Central memory CD8-positive, alpha-beta T cell (primary cell): ENCODE data around the gene DLGAP1.
"Not testable (repeated sequence)": the region's sequence is repeated elsewhere in the genome, so short reads cannot be mapped to it uniquely, and the experiment has no call there.

Experiments used
- ATAC-seq: fragments of 150-1000 bp; cut with Tn5 transposase; replicated peaks from 2 replicates; pipeline ENCODE4 v1.10.0; 2022; ENCODE audit warnings: mild to moderate bottlenecking, moderate FRiP score, moderate number of reproducible peaks; ENCODE audit not compliant: poor library complexity, severe bottlenecking; ENCODE audit errors: extremely low read depth
- DNase-seq, 2 donors: peaks; one replicate each; pipeline ENCODE4 v3.0.0; 2021; ENCODE audit warnings: low spot score in 2 of 2
- H3K27ac Mint-ChIP-seq: one replicate; pipeline ENCODE4 v1.8.0; 2022; ENCODE audit warnings: low read depth, mild to moderate bottlenecking, moderate library complexity, mixed read lengths
- H3K27me3 Mint-ChIP-seq: one replicate; pipeline ENCODE4 v1.8.0; 2022; ENCODE audit warnings: mixed read lengths
- H3K36me3 Mint-ChIP-seq: one replicate; pipeline ENCODE4 v1.8.0; 2022; ENCODE audit warnings: mild to moderate bottlenecking, moderate library complexity, mixed read lengths; ENCODE audit not compliant: insufficient read depth
- H3K4me1 Mint-ChIP-seq: one replicate; pipeline ENCODE4 v1.8.0; 2022; ENCODE audit warnings: mixed read lengths
- H3K4me3 Mint-ChIP-seq: one replicate; pipeline ENCODE4 v1.8.0; 2022; ENCODE audit warnings: mild to moderate bottlenecking, moderate library complexity, mixed read lengths
- H3K9me3 Mint-ChIP-seq: one replicate; pipeline ENCODE4 v1.8.0; 2022; ENCODE audit warnings: mixed read lengths

DLGAP1 gene

DNA sequence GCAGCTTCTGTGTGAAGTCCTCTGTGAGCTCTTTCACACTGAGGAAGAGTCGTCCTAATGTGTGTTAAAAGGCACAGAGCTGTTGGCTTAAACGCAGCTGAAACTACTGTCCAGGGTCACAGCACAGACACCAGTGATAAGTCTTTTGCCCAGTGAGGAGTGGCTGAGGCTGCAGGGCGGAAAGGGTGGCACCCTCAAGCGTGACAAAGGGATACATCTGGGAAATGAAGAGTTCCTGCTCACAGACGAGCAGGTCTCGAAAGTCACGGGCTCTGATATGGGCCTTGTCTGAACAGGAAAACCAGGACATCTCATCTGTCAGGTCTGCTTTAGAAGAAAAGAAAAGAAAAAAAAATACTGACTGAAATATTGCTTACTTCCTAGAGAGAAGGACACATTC, 968.6 kb downstream of the DLGAP1 start:
- Mint-ChIP-seq H3K9me3 (no peaks in the 10 kb centered on the region), H3K27ac (no peak overlapping the region), H3K36me3 (no peaks in the 10 kb centered on the region), H3K4me1 (no peaks in the 10 kb centered on the region), H3K27me3 (peaks cover 9% of the 10 kb centered on the region), H3K4me3 (no peak overlapping the region)
- DNase-seq (no peak), ATAC-seq (no peak)

DNA sequence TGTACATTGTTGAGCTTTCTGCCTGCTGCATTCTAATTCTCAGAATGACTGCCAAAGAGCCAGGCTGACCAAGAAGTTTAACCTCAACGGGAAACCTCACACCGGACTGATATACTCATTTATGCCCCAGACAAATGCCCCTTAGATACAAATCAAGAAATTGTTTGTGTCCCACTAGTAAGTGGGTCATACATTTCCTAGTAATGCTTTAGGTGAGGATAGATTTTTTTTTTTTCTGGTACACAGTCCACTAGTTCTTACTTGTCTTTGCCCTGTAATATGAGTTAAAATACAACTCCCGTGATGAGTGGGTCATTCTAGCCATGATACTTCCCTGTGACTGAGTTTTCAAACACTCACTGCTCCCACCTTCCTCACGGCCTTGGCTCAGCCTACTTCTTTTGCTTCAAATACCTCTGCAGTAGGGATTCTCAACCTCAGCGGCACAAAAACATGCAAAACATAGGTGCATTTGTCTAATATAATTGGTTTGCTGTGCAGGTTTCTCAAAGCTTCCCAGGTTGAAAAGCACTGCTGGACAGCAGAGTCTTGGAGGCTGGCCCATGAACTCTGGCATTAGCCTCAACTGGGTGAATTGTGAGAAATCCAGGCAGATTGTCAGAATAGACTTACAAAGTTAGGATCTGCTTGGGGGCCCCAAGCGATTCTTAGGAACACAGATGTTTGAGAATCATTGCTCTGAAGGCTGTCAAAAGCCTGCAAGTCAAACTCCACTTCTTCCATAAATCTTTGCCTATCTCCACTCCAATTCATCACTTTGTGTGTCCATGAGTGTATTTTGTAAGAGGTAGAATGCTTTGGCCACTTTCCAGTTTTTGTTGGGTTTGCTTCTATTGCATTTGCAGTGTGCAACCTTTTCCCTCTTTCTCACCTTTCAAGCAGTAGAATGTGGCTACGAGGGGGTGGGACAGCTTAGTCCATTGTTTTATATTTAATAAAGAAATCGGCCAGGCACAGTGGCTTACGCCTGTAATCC, 969.7 kb downstream of the DLGAP1 start:
- no peaks in the 10 kb centered on the region for H3K4me1 Mint-ChIP-seq
- no peaks in the 10 kb centered on the region for H3K9me3 Mint-ChIP-seq
- H3K4me3 Mint-ChIP-seq: no peak overlapping the region
- peaks cover 8% of the 10 kb centered on the region for H3K27me3 Mint-ChIP-seq
- no peaks in the 10 kb centered on the region for H3K36me3 Mint-ChIP-seq
- H3K27ac Mint-ChIP-seq: no peak overlapping the region
- ATAC-seq: no peak
- no peak for DNase-seq

DNA sequence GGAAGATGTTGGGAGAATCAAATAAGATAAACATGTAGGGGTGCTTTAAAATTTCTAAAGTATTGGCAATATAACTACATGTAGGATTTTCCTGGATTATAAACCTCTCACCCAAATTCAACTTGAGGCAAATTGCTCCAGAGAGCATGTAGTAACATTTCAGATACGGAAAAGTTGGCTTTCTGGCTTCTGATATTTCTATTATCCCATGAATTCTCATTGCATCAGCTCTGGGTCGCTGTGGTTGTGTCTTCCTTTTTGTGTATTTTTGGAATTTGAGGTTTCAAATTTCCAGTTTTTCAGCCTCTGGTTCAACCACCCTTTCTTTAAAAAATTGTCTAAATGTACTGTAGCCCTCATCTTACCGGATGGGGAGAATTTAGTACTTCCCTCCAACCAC, 972.8 kb downstream of the DLGAP1 start:
- Mint-ChIP-seq H3K4me1 (no peaks in the 10 kb centered on the region), H3K27me3 (no peaks in the 10 kb centered on the region), H3K27ac (no peak overlapping the region), H3K4me3 (no peak overlapping the region), H3K36me3 (no peaks in the 10 kb centered on the region), H3K9me3 (no peaks in the 10 kb centered on the region)
- no peak for ATAC-seq
- DNase-seq: no peak

DNA sequence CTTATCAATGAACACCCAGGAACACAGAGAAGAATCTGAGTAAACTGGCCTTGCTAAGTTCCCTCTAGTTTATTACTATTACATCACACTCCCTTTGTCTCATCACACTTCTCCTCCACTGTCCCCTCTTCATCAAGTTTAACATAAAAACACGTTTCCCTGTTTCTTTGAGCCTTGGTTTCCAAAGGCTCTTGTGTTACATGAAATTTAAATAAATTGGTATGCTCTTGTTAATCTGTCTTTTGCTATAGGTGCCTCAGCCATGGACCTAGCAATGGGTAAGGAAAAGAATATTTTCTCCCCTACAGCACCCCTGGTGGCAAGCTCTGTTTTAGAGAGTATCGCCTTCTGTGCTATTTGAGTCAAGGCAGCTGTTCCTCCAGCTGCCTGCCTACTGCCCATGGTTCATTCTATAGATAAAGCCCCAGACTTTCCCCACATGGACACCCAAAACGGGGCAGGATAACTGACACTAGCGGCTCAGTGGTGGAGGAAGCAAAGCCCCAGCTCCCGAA, 973.4 kb downstream of the DLGAP1 start:
- ATAC-seq (peak; percentile 58), DNase-seq (peak in 1 of 2 donors; percentile 20)
- Mint-ChIP-seq H3K9me3 (no peaks in the 10 kb centered on the region), H3K27me3 (no peaks in the 10 kb centered on the region), H3K4me3 (no peak overlapping the region), H3K4me1 (no peaks in the 10 kb centered on the region), H3K27ac (peak overlapping the region; percentile 20), H3K36me3 (peaks cover 1% of the 10 kb centered on the region)

DNA sequence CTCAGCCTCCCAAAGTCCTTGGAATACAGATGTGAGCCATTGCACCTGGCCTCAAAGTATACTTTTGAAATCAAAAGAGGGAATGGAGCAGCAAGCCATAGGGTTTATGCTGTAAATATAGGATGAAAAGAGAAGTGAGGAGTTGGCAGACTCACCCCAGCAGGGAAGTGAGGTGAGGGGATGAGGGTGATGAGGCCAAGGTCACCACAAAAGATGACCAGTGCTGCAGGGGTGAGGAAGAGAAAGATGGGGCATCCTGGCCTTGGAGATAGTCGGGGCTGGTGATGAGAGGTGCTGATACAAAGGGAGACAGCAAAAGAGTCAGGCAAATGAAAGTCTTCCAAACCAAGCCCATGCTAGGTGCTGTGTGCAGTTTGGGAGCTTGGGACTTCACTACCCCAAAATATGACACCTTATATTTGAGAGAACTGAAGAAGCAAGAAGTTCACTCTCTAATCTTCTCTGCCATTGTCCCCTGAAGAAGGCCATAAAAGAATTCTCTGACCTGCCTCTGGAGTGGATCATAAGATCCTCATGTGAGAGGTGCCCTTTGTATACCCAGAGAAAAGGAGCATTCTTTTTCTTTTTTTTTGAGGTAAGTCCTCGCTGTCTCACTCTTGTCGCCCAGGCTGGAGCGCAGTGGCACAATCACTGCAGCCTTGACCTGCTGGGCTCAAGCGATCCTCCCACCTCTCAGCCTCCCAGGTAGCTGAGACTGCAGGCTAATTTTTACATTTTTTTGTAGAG, 974.1 kb downstream of the DLGAP1 start:
- DNase-seq (no peak), ATAC-seq (no peak)
- Mint-ChIP-seq H3K4me3 (no peak overlapping the region), H3K27me3 (no peaks in the 10 kb centered on the region), H3K27ac (no peak overlapping the region), H3K9me3 (no peaks in the 10 kb centered on the region), H3K4me1 (no peaks in the 10 kb centered on the region), H3K36me3 (peaks cover 1% of the 10 kb centered on the region)

DNA sequence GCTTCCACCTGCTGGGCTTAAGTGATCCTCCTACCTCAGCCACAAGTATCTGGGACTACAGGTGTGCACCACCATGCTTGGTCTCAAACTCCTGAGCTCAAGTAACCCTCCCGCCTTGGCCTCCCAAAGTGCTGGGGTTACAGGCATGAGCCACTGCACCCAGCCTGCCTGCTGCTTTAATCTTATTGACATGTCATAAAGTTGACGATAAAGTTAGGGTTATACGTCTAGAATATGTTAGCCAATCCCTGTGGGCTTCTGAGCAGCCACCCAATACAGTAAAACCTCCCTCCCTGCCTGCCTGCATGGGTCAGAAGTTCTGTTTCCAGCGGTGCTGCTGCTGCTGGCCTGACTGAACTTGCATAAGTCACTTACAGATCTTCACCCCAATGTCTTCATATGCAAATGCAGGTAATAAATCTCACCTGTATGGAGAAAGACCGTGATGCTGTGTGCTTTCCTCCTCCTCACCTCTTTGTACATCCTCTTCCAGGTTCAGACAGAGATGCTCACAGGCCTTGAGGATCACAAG, 975.1 kb downstream of the DLGAP1 start:
- Mint-ChIP-seq H3K4me1 (no peaks in the 10 kb centered on the region), H3K4me3 (no peak overlapping the region), H3K36me3 (peaks cover 1% of the 10 kb centered on the region), H3K9me3 (no peaks in the 10 kb centered on the region), H3K27ac (no peak overlapping the region), H3K27me3 (no peaks in the 10 kb centered on the region)
- DNase-seq (no peak), ATAC-seq (no peak)

DNA sequence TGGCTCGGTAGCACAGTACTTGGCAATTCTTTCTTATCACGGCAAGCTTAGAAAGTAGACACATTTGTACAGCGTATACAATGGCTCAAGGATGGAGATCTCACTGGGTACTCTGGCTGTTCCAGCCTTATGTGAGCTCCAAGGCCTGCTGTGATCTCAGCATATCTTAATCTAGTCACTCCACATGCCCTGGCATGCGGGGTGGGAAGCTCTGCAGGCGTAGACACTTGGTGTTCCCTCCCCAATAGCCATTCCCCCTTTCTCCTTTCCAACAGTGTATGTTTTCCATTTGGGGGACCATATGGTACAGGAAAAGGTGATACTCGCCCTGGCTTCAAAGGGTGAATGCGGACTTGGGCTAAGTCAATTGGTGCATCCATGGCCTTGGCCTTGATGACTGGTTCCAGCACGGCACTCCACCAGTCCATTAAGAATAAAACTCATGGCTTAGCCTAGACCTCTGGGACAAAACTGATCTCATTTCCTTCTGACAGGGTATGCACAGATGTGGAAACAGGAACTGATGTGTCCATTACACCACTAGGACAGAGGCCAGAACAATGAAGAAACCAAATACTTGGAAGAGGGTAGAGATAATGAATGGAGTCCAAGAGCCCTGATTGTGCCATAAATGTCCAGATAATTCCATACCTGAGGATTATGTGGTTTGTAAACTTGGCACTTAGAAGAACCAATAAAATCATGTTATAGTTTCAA, 976.7 kb downstream of the DLGAP1 start:
- Mint-ChIP-seq H3K36me3 (peaks cover 1% of the 10 kb centered on the region), H3K9me3 (no peaks in the 10 kb centered on the region), H3K27ac (no peak overlapping the region), H3K4me1 (no peaks in the 10 kb centered on the region), H3K4me3 (no peak overlapping the region), H3K27me3 (no peaks in the 10 kb centered on the region)
- ATAC-seq (no peak), DNase-seq (no peak)

DNA sequence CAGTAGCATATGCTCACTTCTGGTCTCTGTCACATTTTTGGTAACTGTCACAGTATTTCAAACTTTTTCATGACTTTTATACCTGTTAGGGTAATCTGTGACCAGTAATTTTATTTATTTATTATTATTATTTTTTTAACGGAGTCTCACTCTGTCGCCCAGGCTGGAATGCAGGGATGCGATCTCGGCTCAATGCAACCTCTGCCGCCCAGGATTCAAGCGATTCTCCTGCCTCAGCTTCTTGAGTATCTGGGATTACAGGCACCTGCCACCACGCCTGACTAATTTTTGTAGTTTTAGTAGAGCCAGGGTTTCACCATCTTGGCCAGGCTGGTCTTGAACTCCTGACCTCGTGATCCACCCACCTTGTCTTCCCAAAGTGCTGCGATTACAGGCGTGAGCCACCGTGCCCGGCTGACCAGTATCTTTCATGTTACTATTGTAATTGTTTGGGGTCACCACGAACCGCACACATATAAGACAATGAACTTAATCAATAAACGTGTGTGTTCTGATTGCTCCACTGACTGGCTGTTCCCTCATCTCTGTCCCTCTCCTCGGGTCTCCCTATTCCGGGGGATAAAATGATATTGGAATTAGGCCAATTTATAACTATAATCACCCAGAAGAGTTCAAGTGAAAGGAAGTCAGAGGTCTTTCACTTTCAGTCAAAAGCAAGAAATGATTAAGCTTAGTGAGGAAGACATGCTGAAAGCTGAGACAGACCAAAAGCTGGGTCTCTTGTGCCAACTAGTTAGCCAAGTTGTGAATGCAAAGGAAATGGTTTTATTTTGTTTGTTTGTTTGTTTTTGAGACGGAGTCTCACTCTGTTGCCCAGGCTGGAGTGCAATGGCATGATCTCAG, 982.2 kb downstream of the DLGAP1 start:
- no peak for DNase-seq
- ATAC-seq: no peak

DNA sequence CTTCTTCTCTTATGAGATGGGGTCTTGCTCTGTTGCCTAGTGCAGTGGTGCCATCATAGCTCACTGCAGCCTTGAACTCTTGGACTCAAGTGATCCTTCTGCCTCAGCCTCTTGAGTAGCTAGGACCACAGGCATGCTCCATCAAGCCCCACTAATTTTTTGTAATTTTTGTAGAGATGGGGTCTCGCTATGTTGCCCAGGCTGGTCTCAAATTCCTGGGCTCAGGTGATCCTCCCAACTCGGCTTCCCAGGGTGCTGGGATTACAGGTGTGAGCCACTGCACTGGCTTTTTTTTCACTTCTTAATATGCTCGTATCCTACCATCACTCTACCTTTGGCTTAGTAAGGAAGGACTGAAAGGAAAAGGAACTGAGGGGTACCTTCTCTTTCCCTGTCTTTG, 983.0 kb downstream of the DLGAP1 start:
- not testable (repeated sequence) for ATAC-seq, DNase-seq, H3K4me3 Mint-ChIP-seq, H3K4me1 Mint-ChIP-seq, H3K27me3 Mint-ChIP-seq, H3K27ac Mint-ChIP-seq, H3K9me3 Mint-ChIP-seq, H3K36me3 Mint-ChIP-seq

More for the DNA sequence above, 982.2 kb downstream of the DLGAP1 start:
- Mint-ChIP-seq H3K27me3 (no peaks in the 10 kb centered on the region), H3K36me3 (peaks cover 3% of the 10 kb centered on the region), H3K9me3 (no peaks in the 10 kb centered on the region), H3K4me1 (peaks cover 6% of the 10 kb centered on the region), H3K4me3 (peak overlapping the region; percentile 71), H3K27ac (peak overlapping the region; percentile 90)

DNA sequence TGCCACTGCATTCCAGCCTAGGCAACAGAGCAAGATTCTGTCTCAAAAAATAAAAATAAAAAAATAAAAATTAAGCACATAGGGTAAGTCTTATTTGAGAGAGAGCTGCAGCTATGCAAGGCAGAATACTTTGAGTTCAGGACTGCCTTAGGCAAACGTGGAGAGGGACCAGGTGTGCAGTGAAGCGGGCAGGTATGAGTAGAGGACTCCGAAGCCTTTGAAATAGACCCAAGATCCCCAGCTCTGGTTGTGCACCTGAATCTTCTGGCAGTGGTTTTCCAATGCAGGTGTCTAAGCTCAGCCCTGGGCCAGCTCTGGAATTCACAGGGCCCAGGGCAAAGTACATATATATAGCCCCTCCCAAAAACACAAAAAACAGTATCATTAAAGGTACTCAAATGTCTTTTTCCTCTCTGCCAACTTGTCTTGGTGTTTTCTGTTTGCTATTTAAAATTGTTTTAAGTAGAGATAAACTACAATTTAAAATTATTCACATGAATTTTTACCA, 983.9 kb downstream of the DLGAP1 start:
- H3K27me3 Mint-ChIP-seq: no peaks in the 10 kb centered on the region
- H3K4me1 Mint-ChIP-seq: peaks cover 18% of the 10 kb centered on the region
- no peak overlapping the region for H3K27ac Mint-ChIP-seq
- ATAC-seq (no peak), DNase-seq (no peak)
- H3K4me3 Mint-ChIP-seq: no peak overlapping the region
- H3K36me3 Mint-ChIP-seq: peaks cover 2% of the 10 kb centered on the region
- H3K9me3 Mint-ChIP-seq: no peaks in the 10 kb centered on the region

DNA sequence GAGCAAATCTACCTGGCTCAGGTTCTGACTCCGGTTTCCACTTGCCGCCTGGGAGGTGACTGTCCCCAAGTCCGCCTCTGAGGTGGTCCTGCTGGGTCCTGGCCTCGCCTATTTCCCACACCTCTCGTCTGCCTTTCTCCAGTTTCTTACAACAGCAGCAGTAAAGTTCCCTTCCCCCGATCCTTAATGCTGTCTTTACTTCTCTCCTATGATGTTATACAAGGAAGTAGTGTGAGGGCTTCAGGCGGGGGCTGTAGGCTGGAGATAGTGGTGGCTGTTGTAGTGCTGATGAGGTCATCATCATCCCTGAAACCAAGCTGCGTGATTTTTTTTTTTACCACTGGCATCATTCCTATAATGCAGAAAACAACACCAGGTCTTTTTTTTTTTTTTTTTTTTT, 986.3 kb downstream of the DLGAP1 start:
- H3K4me3 Mint-ChIP-seq: no peak overlapping the region
- ATAC-seq (no peak), DNase-seq (no peak)
- H3K4me1 Mint-ChIP-seq: peaks cover 22% of the 10 kb centered on the region
- no peaks in the 10 kb centered on the region for H3K9me3 Mint-ChIP-seq
- peaks cover 4% of the 10 kb centered on the region for H3K36me3 Mint-ChIP-seq
- H3K27me3 Mint-ChIP-seq: no peaks in the 10 kb centered on the region
- H3K27ac Mint-ChIP-seq: no peak overlapping the region
